HG03571 (cell line): ENCODE measurements around the gene CNPPD1.

Experiments used
- ATAC-seq: cut with Tn5 transposase; IDR thresholded peaks from one replicate; pipeline ENCODE4 v1.9.1; 2021; ENCODE audit not compliant: unreplicated experiment

CNPPD1 gene

DNA sequence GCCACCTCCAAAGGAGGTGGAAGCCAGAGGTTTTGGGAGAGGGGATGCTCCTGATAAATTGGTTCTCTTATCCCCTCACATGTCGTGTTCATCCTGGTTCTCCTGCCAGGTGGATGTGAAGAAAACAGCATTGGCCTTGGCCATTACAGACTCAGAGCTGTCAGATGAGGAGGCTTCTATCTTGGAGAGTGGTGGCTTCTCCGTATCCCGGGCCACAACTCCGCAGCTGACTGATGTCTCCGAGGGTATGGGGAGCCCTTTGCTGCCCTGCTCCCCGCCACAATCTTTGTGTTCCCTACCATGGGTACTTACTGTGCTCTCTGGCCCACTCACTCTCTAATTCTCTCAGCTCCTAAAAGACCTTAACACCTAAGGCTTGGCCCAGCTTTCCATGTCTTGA lies 4.8 kb upstream of the CNPPD1 start:
- ATAC-seq = no peak

DNA sequence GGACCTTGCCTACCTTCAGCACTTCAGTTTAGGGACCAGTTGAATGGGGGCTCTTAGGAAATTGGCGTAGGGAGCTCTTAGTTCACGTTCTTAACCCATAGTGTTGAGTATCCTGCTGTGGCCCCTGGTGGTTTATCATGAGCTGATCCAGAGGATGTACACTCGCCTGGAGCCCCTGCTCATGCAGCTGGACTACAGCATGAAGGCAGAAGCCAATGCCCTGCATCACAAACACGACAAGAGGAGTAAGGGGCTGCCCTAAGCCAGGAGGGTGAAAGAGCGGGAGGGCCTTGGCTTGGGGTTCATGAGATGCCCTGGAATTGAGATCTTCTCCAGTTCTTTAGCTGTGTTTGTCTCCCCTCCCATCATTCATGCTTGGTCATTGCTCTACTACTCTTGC lies 4.2 kb upstream of the CNPPD1 start:
- ATAC-seq = no peak

DNA sequence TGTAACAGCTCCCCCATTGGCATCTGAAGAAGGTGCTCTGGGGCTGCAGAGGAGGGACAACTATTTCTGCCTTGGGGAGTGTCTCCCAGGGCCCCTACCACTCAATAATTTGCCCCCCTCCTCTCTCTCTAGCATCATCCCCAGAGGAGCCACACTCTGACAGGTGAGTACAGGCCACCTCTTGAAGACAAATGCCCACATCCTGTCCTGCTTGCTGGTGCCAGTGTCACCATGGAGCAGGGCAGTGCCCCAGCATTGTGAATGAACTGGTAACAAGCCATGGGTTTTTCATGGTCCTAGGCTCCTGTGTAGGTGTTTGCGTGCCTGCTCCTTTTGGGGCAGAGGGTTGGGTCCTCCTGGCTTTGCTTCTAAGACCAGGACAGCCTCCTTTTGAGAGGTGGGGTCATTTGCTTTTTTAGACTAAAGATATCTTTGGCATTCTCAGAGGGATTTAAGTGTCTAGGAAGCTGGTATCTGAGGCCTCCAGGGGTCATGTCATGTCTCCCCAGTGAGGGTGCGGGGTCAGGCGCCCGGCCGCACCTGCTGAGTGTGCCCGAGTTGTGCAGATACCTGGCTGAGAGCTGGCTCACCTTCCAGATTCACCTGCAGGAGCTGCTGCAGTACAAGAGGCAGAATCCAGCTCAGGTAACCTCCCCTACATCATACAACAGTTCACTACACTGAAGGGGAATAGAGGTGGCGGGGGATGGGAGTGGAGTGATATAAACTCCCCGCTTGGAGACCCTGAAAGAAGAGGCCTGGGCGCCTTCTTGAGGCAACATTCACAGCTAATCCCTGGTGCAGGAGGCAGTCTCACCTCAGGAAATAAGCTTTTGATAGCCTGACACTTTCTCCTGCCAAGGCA lies 3.1 kb upstream of the CNPPD1 start:
- no peak for ATAC-seq

DNA sequence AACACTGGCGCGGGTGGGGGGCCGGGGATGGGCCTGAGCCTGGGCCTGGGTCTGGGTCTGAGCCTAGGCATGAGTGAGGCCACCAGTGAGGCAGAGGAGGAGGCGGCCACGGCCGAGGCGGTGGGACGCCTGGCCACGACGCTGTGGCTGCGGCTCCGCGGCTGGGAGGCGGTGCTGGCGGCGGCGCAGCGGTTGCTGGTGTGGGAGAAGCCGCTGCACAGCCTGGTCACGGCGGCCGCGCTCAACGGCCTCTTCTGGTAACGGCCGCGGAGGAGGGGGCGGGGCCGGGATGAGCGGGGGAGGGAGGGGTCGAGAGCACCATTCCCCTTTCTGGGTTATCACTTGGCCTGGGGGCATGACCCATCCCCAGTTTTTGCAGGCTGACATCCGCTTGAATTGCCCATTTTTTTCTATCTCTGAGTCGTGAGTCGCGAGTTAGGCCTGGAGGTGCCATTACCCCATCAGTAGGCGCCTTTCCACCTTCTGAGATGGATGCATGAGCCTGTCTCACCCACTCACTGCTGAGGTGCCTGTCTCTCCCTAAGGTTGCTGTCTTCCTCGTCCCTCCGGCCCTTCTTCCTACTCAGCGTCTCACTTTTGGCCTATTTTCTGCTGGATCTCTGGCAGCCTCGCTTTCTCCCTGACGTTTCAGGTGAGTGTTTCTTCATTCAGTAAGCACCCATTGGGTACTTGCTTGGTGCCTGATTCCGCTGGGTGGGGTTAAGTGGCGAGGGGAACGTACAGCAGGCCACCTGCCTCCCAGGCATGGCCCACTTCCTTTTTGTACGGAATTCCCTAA lies 1.9 kb upstream of the CNPPD1 start:
- ATAC-seq = peak; percentile 15

DNA sequence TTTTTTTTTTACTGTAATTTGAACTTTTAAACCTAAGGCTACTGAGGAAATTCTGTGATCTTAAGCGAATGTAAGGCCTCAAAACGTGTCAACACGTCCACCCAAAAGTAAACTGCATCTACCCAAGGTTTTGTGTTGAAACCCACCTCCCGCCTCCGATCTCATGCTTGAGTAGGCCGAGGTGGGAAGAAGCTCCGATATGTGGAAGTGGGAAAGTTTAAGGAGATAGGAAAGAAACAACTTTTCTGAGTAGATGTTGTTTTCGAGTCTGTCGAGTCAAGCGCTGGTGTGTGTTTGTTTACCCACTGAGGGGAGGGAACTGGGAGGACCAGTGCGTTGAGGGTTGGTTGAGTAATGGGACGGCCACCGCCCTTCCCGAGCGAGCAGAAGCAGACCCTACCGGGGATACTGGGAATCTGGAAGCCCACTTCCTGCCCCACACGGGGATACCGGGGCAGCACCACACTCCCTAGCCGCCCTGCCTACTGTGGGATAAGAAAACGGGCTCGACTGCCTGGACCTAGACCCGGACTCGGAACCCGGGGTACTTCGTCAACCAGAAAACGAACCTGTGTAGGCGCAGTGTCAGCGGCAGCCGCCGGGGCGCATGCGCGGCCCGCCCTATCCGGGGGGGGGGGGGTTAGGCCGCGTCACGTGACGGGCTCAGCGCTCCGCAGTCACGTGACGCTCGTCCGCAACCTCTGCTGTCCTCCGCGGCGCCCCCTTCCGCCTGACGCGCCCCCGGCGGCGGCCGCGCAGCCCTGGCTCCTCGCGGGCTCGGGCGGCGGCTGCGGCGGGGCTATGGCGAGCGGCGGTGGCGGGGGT lies 1.0 kb upstream of the CNPPD1 start, which contains the start of gene RETREG2:
TSS of gene RETREG2 (plus strand) at position 724 of the 825 bp plus-strand sequence. CDS start at position 802, 78 bp downstream.
- peak; percentile 37 for ATAC-seq

DNA sequence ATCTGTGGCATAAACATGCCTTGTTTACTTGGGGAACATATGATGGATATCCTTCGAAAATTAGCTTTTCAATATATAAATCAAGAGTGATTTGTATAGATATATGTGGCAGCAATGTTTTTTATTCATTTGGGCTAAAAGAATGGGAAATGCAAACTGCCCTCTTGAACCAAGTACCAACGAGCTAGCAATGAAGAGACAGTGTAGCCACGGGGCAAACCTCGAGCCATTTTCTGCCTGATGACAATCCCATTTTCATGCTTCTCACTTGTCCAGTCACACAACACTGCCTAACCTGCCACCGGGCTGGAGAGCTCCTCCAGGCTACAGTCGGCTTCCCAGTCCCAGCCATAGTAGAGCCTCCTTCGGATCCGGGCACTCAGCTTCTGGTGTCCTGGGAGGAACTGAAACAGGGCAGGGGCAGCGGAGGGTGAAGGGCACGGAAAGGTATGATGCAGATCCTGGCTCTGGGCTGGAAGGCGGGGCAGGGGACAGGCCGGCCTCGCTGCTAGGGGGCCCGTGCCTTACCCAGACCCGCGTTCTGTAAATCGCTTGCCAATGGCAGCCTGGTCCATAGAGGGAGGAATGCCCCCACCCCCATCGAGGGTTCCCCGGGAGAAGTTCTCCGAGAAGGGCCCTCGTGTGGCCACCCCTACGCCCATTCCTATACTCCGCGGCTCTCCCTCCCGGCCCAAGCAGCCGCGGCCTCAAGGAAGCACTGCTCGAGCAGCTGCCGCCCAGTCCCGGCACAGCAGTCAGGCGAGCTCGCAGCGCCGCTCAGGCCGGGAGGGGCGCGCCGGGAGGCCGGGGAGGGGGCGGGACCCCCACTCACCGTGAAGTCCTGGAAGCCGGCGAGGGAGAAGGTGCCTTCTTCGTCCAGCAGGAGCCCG lies 552 bp downstream of the CNPPD1 start:
- ATAC-seq = peak; percentile 21

DNA sequence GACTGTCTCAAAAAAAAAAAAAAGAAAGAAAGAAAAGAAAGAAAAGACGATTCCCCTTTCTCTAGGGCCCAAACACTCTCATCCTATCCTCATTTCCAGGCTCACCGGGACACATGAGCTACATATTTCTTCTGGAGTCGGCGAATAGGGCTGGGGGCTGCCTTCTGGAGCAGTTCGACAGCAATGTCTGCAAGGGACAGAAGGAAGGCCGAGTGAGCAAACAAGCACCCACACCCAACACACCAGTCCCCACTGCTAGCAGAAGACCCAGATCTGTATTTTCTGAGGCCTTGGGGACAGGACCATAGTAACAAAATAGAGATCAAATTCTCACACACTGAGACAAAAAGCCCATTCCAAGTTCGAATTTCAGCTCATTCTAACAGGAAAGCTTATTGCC lies 1.2 kb downstream of the CNPPD1 start:
- no peak for ATAC-seq

DNA sequence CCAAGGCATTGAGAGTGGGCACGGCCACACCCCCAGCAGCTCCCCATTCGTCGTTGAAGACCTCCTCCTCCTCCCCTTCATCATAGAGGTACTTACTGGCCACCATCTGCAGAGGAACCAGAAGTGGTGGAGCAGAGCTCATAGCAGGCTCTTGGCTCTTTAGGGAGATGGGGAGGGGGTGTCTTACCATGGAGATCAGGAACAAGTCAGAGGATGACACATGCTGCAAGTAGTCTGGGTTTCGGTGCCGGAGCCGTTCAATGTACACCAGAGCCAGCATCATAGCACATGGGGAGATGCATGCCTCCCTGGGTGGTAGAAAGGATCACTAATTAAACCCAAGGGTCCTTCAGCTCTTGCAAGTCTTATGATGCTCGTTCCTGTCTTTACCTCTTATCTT lies 1.9 kb downstream of the CNPPD1 start:
- ATAC-seq = no peak

DNA sequence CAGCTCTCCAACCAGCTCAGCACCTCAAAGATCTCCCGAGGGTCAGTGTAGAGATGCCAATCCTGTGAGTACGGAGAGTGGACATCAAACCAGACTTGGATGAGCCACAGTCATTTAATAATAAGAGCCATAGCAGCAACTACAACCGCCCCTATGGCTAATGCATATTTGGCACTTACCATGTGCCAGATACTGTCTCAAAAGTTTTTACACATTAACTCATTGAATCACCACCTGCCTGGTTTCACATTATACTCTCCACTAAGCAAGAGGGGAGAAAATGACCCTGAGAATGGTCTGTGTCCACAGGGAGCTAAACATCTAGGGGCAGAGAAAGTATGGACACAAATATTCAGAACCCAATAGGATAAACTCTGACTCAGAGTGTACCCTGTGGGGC lies 2.6 kb downstream of the CNPPD1 start:
- ATAC-seq = no peak

DNA sequence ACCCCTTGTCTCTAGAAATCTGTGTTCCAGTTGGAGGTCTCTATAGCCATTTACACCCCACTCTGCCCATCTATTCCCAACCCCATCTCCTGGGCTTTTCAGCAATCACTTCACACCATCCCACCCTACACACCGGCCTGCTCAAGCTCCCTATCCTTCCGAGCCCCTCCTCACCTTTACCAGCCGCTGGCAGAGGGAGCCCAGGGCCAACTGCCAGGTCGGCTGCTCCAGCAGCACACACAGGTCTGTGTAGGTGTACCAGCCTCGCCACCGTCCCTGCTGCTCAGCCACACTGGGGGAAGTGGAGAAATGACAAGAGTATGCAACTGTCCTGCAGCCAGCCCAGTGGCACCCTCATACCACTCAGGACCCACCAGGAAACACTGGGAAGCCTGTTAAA lies 3.5 kb downstream of the CNPPD1 start:
- ATAC-seq = no peak

DNA sequence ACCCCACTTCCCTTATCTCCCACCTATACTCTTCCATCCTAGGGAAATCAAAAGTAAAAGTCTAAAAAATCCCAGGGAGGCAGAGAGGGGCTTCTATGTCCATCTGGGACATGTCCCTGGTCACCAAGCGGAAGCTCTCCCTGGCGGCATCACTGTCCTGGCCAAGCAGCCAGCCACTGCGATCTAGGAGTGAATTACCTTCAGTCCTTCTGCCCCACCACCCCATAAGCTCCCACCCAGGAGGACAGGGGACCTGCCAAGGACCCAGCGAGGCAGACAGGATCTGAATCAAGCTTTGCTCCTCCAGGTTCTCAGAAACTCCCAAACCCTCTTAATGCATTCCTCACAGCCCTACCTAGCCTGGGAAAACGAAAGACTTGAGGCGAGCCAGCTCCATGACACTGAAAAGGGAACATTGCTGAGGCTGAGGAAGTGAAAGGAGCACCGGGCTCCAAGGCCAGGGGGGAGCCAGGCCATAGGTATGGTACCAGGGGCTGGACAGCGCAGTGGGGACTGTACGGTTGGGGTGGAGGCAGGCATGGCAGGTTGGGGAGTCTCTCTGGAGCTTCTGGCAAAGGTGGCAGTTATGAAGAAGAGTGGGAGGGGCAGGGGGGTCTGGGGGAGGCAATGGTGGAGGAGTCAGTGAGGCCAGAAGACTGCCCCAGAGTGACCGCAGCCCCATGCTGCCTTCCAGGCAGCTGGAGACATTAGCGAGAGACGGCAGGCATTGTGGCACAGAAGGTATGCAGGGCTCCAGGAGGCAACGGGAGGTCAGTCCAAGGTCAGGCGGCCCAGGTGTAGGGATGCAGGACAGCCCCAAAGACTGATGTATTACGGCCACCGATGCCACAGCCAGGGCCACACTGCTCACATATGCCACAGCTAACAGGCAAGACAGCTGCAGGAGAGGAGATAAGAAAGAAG lies 4.2 kb downstream of the CNPPD1 start:
- no peak for ATAC-seq

DNA sequence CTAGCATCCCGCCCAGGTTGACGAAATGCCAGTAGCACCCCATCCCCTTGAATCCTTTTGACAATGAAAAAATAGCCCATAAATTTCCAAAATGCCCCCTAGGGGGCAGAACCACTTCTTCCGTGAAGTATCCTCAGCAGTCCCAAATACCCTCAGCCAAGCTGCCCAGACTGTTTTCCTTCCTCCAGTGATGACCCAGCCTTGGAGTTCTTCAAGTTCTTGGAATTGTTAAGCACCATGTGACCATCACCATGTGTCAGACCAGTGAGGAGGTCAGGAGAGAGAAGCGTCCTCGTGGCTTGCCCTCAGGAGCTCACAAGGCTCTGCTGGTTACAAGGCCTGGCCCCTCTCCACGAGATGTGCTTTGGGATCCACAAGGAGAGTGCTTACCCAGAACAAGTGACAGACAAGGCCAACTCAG lies 5.5 kb downstream of the CNPPD1 start:
- no peak for ATAC-seq

DNA sequence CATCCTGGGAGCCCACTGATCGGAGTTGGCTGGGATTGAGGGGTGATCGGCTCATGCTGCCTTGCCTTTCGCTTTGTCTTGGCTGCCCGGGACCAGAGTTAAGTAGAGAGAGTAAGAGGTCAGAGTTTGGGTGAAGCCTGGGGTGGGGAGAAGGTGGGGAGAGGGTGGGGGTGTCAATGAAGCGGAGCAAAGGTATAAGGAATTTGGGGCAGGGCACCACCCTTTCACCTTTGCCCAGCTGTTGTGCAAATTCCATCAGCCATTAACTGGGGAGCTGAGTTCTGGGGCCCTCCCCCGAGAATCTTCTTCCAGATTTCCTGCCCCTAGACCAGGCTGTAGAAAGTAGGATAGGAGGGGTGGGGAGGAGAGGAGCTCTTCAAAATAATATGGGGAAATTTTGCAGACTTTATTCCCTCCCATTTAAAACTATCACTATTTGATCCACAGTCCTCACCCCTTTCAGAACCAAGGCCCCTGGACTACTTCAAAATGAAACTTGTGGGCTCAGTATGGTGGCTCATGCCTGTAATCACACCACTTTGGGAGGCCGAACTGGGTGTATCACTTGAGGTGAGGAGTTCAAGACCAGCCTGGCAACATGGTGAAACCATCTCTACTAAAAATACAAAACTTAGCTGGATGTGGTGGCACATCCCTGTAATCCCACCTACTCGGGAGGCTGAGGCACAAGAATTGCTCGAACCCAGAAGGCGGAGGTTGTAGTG lies 6.6 kb downstream of the CNPPD1 start, which contains the start of gene SLC23A3:
TSS of gene SLC23A3 (minus strand) at position 100 of the 725 bp plus-strand sequence. CDS start at position 55, 45 bp downstream.
- no peak for ATAC-seq

DNA sequence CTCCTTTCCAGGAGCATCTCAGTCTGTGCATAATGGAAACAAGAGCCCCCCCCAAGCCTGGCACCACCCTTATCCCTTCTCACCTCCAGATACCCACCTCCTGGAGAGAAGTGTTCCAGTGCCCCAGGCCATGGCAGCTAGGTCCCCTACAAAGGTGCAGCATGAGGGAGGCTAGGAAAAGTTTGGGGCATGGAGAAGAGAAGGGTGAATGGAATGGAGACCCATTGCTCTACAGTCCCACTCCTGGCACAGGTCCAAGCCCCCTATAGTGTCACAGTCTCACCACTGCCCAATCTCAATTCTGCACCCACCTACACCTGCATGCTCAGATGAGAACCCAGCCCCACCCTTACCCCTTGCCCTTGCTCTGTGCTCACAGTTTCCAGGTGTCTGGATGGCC lies 7.8 kb downstream of the CNPPD1 start:
- ATAC-seq = no peak

DNA sequence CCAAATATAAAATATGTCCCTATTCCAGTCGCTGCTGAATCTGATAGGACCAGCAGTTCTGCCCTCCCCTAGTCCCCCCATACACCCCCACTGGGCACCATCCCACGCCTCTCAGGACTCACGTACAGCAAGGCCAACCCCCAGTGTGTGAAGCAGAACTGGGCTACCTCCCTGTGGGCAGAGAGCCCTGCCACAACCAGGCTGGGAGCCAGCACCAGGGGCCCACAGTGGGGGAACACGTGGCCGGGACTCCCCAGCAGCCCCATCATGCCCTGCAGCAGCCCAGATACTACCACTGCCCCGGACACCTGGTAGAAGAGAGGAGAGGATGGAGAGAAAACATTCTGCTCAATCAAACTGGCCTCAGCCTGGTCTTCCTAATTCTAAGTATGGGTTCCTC lies 8.2 kb downstream of the CNPPD1 start:
- ATAC-seq = no peak

DNA sequence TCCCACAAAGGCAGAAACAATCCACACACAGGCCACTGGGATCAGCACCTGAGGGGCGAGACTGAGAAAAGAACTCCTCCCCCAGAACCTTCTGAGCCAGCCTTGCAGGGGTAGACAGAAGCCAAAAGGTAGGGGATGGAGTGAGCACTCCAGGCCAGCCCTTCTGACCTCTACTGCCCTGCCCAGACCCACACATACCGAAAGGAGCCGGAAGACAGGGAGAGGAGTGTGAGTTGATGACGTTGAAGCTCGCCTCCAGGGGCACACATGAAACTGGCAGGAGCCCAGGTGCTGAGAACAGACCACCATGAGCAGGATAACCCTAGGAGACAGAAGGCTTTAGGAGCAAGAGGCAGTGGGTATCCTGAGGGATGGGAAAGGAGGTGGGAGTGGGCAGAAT lies 8.7 kb downstream of the CNPPD1 start:
- no peak for ATAC-seq

DNA sequence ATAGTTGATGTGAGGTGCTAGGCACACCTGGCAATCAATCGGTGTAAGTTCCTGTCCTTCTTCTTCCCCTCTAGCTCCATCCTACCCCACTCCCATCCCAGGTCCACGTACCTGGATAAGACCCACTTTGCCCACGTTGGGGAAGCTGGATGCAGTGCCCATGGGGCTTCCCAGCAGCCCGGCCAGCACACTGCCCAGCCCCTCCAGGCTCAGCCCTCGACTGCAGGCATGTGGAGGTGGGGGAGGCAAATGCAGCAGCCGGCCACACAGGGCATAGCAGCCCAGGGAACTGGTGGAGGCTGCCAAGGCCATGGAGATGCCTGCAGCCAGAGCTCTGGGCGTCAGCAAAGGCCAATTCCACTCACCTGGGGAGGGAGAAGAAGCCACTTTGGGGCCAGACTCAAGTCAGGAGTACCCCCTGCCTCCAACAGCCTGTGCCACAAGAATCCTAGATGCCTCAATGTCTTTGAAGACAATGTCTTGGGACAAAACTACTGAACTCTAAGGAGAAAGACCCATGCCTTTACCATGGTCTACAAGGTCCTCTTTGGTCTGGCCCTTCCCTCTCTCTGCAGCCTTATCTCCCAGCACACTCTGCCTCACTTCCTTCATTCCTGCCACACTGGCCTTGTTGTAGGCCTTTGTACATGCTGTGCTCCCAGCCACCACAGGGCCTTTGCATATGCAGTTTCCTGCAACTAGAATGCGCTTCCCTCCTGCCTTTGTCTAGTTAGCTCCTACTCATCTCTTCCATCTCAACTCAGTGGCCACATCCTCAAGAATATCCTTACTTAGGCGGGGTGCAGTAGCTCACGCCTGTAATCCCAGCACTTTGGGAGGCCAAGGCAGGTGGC lies 11.4 kb downstream of the CNPPD1 start:
- no peak for ATAC-seq
